LNCaP clone FGC (cell line): ENCODE results near the gene USP25.

Source experiments
- DNase-seq: peaks from one replicate; pipeline ENCODE4 v3.0.0-alpha.2; 2011; ENCODE audit warnings: low read depth
- H3K4me3 ChIP-seq: 2 replicates; pipeline ENCODE4 v1.5.1; 2011; ENCODE audit warnings: mild to moderate bottlenecking, low read depth, low read length, control low read depth
- CTCF ChIP-seq: IDR thresholded peaks from 2 replicates; pipeline ENCODE4 v1.5.1; 2012; ENCODE audit warnings: mild to moderate bottlenecking; ENCODE audit not compliant: control insufficient read depth, insufficient read depth; ENCODE audit errors: extremely low read depth

Gene USP25

GRCh38 chr21:15741510-15741909, 11.7 kb downstream of the USP25 start:
- no peak overlapping the region for H3K4me3 ChIP-seq
- no peak for TF ChIP-seq CTCF
- no peak for DNase-seq

DNA sequence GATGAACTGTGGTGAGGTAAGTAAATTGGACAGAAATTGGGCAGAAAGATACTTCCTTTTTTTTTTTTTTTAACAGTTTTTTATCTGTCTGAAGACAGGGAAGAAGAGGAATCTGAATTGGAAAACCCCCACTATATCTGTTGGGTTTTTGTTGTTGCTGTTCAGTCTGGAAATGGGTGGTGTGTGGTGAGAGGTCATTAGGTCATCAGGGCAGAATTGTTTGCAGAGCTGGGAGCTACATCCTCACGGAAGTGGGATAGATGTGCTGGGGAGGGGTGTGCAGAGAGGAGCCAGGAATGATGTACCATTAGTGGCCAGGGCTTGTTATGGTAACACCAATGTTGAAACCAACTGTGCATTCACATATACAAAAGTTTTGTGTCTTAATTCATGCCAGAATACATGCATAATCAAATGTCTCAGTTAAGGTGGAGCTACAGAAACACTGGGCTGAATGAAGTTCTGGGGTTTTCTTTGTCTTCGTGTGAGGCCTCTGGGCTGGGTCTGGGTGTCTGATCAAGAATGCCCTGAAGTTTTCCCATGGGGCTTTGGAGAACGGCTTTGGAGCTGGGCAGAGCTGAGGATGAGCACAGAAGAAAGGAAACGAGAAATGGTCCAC, 12.4 kb downstream of the USP25 start:
- no peak for DNase-seq
- H3K4me3 ChIP-seq, result no peak overlapping the region
- TF ChIP-seq CTCF, result no peak

DNA sequence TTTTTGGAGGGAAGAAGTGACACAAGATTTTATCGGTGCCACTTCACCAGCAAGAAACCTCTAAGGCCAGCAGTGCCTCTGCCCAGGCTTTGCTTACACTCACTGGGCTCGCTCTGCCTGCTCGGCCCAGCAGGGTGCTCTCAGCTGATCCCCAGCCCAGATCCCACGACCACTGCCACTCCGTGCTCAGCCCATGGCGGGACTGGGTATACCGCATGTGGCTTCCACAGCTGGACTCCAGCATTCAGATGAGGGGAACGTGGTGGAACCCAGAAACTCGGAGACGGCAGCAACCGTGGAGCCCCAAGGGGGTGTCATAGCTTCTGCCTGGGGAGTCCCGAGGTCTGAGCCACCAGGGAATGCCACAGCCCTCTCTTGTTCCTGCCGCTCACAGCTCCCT, 12.9 kb downstream of the USP25 start:
- H3K4me3 ChIP-seq, result no peak overlapping the region
- no peak for TF ChIP-seq CTCF
- DNase-seq, result no peak

DNA sequence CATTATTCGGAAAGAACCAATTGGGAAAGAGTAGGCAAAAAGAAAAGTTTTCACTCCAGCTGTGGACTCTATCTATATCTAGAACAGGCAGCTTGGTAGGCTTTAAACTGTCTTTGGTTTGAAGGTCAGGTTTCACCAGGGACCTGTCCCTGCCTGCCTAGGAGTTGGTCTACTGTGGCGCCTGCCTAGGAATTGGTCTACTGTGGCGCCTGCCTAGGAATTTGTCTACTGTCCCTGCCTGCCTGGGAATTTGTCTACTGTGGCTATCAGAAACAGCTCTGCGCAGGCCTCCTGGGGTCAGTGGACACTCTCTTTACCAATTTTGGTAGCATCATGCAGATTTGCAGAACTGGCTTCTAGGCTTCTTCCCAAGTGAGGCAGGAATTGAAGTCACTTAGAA, 13.8 kb downstream of the USP25 start:
- DNase-seq, result no peak
- no peak overlapping the region for H3K4me3 ChIP-seq
- TF ChIP-seq CTCF, result no peak

GRCh38 chr21:15744926-15745325, 15.1 kb downstream of the USP25 start:
- no peak for TF ChIP-seq CTCF
- H3K4me3 ChIP-seq, result no peak overlapping the region
- DNase-seq, result no peak

DNA sequence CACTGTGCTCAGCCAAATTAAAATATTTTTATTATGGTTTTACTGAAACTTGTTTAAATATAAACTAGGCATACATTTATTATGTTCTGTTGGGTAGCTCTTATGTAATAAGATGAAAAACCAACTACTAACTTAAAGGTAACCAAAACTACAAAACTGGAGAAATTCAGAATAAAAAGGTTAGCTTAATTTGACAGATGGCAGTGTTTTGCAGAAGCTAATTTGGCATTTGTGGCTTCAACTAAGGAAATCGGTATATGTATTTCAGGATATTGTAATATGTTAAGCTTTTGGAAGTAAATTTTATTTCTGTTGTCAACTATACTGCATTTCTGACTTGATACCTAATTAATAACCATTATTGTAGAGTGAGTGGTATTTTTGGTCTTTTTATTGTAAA, 18.8 kb downstream of the USP25 start:
- no peak overlapping the region; the same call in 1 of the 2 replicates for H3K4me3 ChIP-seq
- no peak for DNase-seq
- no peak for TF ChIP-seq CTCF
